ENCODE measurements around the gene MAD1L1. TPM values are rescaled to one million over a fixed set of nuclear protein-coding genes. Genes with fewer than 3 reads are reported as not detected.

Gene MAD1L1
- total RNA-seq, 1 experiment from 2014 or later: 43.8 TPM

DNA sequence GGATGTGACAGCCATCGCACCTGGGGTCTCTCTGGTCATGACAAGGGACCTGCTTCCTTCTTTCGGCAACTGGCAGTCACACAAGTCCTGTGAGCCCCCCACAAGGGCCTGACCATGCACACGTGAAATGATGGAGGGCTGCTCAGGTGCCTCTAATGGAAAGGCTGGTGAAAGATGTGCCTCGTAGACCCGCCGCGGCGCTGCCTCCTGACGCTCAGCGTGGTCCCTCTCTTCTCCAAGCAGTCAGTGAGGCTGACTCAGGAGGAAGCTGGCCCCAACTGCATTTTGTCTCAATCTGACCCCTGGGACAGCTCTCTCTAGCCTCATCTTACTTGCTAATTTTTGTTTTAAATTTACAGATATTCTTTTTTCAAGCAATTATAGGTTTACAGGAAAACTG lies 100.9 kb downstream of the MAD1L1 start:
- TF ChIP-seq, protein P1, sequence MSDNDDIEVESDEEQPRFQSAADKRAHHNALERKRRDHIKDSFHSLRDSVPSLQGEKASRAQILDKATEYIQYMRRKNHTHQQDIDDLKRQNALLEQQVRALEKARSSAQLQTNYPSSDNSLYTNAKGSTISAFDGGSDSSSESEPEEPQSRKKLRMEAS (CRISPR knock-in tag; IDR thresholded peaks at IDR 0.05): no peak
- TF ChIP-seq ZNF121 (CRISPR knock-in tag; IDR thresholded peaks at IDR 0.05) (no peak), SMAD4 (CRISPR knock-in tag; IDR thresholded peaks at IDR 0.05) (no peak), ZNF232 (CRISPR knock-in tag; IDR thresholded peaks at IDR 0.05) (no peak), MXD4 (CRISPR knock-in tag; IDR thresholded peaks at IDR 0.05; ENCODE audit: borderline replicate concordance) (no peak), ESRRA (CRISPR knock-in tag; IDR thresholded peaks at IDR 0.05; ENCODE audit: borderline replicate concordance) (no peak), SOX15 (CRISPR knock-in tag; IDR thresholded peaks at IDR 0.05) (no peak), NFE2L1 (CRISPR knock-in tag; IDR thresholded peaks at IDR 0.05) (no peak), NR1H2 (CRISPR knock-in tag; IDR thresholded peaks at IDR 0.05) (no peak)
- TF ChIP-seq, protein P2, sequence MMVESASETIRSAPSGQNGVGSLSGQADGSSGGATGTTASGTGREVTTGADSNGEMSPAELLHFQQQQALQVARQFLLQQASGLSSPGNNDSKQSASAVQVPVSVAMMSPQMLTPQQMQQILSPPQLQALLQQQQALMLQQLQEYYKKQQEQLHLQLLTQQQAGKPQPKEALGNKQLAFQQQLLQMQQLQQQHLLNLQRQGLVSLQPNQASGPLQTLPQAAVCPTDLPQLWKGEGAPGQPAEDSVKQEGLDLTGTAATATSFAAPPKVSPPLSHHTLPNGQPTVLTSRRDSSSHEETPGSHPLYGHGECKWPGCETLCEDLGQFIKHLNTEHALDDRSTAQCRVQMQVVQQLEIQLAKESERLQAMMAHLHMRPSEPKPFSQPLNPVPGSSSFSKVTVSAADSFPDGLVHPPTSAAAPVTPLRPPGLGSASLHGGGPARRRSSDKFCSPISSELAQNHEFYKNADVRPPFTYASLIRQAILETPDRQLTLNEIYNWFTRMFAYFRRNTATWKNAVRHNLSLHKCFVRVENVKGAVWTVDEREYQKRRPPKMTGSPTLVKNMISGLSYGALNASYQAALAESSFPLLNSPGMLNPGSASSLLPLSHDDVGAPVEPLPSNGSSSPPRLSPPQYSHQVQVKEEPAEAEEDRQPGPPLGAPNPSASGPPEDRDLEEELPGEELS (CRISPR knock-in tag; IDR thresholded peaks at IDR 0.05): no peak
- TF ChIP-seq, protein P3, sequence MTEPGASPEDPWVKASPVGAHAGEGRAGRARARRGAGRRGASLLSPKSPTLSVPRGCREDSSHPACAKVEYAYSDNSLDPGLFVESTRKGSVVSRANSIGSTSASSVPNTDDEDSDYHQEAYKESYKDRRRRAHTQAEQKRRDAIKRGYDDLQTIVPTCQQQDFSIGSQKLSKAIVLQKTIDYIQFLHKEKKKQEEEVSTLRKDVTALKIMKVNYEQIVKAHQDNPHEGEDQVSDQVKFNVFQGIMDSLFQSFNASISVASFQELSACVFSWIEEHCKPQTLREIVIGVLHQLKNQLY (CRISPR knock-in tag; IDR thresholded peaks at IDR 0.05): no peak
- DNase-seq (ENCODE audit: low spot score): no peak
- H3K27ac Mint-ChIP-seq: peak overlapping the region; percentile 73; the same call in 1 of the 2 replicates
- peaks cover 5% of the 10 kb centered on the region for H3K9me3 Mint-ChIP-seq
- no peak for ATAC-seq
- peaks cover 26% of the 10 kb centered on the region for H3K36me3 Mint-ChIP-seq
- CTCF ChIA-PET: interaction anchor here (0.6 kb wide), 1 partner anchor 79 kb away, joined by 3 read pairs; no protein-coding TSS in a partner anchor
- H3K27me3 Mint-ChIP-seq (ENCODE audit: low read depth): no peaks in the 10 kb centered on the region
- no peak overlapping the region for H3K4me3 Mint-ChIP-seq
- POLR2A ChIA-PET: no interaction called here
- H3K4me1 Mint-ChIP-seq: no peaks in the 10 kb centered on the region

DNA sequence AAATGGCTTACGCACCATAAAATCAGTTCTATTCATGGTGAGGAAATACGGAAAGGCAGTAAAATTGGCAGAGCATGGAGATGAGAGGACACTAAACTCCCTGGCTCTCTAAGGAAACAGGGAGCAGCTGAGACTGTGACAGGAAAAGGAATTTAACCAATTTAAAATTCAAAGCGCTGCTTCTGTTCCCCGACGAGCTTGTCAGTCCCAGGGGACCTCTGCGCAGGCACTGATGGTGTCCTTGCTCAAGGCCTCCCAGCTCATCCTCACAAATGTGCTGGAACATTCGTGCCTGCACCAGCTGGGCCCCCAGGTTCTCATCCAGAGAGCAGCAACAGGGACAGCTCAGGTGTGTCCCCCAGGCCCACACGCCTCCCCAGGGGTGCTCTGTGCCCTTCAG lies 101.4 kb downstream of the MAD1L1 start:
- DNase-seq (ENCODE audit: low spot score) (no peak), ATAC-seq (no peak)
- ChIA-PET POLR2A (no interaction called here), CTCF (interaction anchor here (0.6 kb wide), 1 partner anchor 80 kb away, joined by 3 read pairs; no protein-coding TSS in a partner anchor)
- Mint-ChIP-seq H3K4me1 (no peaks in the 10 kb centered on the region), H3K4me3 (no peak overlapping the region), H3K27me3 (ENCODE audit: low read depth) (no peaks in the 10 kb centered on the region), H3K36me3 (peaks cover 26% of the 10 kb centered on the region), H3K9me3 (peaks cover 5% of the 10 kb centered on the region), H3K27ac (peak overlapping the region; percentile 85; the same call in 1 of the 2 replicates)
- TF ChIP-seq TCF7 (CRISPR knock-in tag; IDR thresholded peaks at IDR 0.05; ENCODE audit: low read depth) (no peak), GABPB1 (CRISPR knock-in tag; IDR thresholded peaks at IDR 0.05) (no peak), SMAD3 (CRISPR knock-in tag; IDR thresholded peaks at IDR 0.05; ENCODE audit: borderline replicate concordance) (no peak), ZNF416 (CRISPR knock-in tag; IDR thresholded peaks at IDR 0.05) (no peak), RORB (CRISPR knock-in tag; IDR thresholded peaks at IDR 0.05) (no peak)
- TF ChIP-seq, protein P4, sequence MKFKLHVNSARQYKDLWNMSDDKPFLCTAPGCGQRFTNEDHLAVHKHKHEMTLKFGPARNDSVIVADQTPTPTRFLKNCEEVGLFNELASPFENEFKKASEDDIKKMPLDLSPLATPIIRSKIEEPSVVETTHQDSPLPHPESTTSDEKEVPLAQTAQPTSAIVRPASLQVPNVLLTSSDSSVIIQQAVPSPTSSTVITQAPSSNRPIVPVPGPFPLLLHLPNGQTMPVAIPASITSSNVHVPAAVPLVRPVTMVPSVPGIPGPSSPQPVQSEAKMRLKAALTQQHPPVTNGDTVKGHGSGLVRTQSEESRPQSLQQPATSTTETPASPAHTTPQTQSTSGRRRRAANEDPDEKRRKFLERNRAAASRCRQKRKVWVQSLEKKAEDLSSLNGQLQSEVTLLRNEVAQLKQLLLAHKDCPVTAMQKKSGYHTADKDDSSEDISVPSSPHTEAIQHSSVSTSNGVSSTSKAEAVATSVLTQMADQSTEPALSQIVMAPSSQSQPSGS (CRISPR knock-in tag; IDR thresholded peaks at IDR 0.05; ENCODE audit: borderline replicate concordance, low read depth): no peak

DNA sequence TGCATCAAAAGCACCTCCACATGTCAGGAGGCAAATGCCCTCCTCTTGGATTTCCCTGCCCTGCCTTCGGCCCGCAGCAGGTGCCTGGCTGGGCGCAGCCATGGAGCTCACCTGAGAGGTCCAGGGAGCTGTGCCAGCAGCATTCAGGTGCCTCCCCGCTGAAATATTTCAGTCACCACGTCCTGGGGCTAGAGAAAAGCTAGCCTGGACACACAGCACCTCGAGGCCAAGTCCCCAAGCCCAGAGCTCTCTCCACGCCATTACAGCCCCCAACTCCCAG lies 102.7 kb downstream of the MAD1L1 start:
- DNase-seq (ENCODE audit: low spot score) (no peak), ATAC-seq (no peak)
- Mint-ChIP-seq H3K4me3 (no peak overlapping the region), H3K27ac (0 out of 2 replicates have a peak overlapping the region, but pooled peaks have one; percentile 7), H3K36me3 (peaks cover 16% of the 10 kb centered on the region), H3K9me3 (no peaks in the 10 kb centered on the region), H3K4me1 (no peaks in the 10 kb centered on the region), H3K27me3 (ENCODE audit: low read depth) (no peaks in the 10 kb centered on the region)
- TF ChIP-seq SP1 (CRISPR knock-in tag; conservative IDR thresholded peaks at IDR 0.05) (no peak), EMX1 (CRISPR knock-in tag; IDR thresholded peaks at IDR 0.05) (no peak), ESRRA (CRISPR knock-in tag; IDR thresholded peaks at IDR 0.05; ENCODE audit: borderline replicate concordance) (no peak), NFATC4 (CRISPR knock-in tag; IDR thresholded peaks at IDR 0.05) (no peak), JUN (CRISPR knock-in tag; IDR thresholded peaks at IDR 0.05) (no peak), ZBTB21 (CRISPR knock-in tag; IDR thresholded peaks at IDR 0.05; ENCODE audit: borderline replicate concordance) (no peak), MXD4 (CRISPR knock-in tag; IDR thresholded peaks at IDR 0.05; ENCODE audit: borderline replicate concordance) (no peak), ZNF396 (CRISPR knock-in tag; IDR thresholded peaks at IDR 0.05; ENCODE audit: borderline replicate concordance) (no peak), CREB1 (CRISPR knock-in tag; IDR thresholded peaks at IDR 0.05) (no peak), ZNF138 (CRISPR knock-in tag; conservative IDR thresholded peaks at IDR 0.05) (no peak)
- TF ChIP-seq, protein P5, sequence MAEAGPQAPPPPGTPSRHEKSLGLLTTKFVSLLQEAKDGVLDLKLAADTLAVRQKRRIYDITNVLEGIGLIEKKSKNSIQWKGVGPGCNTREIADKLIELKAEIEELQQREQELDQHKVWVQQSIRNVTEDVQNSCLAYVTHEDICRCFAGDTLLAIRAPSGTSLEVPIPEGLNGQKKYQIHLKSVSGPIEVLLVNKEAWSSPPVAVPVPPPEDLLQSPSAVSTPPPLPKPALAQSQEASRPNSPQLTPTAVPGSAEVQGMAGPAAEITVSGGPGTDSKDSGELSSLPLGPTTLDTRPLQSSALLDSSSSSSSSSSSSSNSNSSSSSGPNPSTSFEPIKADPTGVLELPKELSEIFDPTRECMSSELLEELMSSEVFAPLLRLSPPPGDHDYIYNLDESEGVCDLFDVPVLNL (CRISPR knock-in tag; IDR thresholded peaks at IDR 0.05; ENCODE audit: borderline replicate concordance, low read depth): no peak
- TF ChIP-seq, protein P6, sequence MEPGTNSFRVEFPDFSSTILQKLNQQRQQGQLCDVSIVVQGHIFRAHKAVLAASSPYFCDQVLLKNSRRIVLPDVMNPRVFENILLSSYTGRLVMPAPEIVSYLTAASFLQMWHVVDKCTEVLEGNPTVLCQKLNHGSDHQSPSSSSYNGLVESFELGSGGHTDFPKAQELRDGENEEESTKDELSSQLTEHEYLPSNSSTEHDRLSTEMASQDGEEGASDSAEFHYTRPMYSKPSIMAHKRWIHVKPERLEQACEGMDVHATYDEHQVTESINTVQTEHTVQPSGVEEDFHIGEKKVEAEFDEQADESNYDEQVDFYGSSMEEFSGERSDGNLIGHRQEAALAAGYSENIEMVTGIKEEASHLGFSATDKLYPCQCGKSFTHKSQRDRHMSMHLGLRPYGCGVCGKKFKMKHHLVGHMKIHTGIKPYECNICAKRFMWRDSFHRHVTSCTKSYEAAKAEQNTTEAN (CRISPR knock-in tag; IDR thresholded peaks at IDR 0.05): no peak
- POLR2A ChIA-PET: interaction anchor here (1.0 kb wide), 1 partner anchor 87 kb away, joined by 3 read pairs; no protein-coding TSS in a partner anchor
- CTCF ChIA-PET: interaction anchor here (0.8 to 1.3 kb wide), 3 partner anchors 18 to 79 kb away, joined by 3 read pairs; no protein-coding TSS in a partner anchor
